ENCODE data around the gene LRRC4.

LRRC4 gene

GRCh38 chr7:127979113-127979727, 52.0 kb downstream of the LRRC4 start:
- no peak for DNase-seq (ENCODE audit: low spot score)

- no peak for DNase-seq (ENCODE audit: low spot score)
Observed at GRCh38 chr7:127978421-127978820, 52.8 kb downstream of the LRRC4 start.

Data from germinal center (tissue), 1 donor.